Activated CD4-positive, CD25-positive, alpha-beta regulatory T cell treated with anti-CD3 and anti-CD28 coated beads, Interleukin-2, amount 50 U/mL, for 24 hours (primary cell): ENCODE results near the gene PADI3.

Experiments
- ATAC-seq, 2 donors: fragments of 150-1000 bp; cut with Tn5 transposase; one replicate each; pipeline ENCODE4 v1.10.0; 2021; ENCODE audit warnings: mild to moderate bottlenecking in 1 of 2, moderate library complexity in 1 of 2

PADI3 gene

DNA sequence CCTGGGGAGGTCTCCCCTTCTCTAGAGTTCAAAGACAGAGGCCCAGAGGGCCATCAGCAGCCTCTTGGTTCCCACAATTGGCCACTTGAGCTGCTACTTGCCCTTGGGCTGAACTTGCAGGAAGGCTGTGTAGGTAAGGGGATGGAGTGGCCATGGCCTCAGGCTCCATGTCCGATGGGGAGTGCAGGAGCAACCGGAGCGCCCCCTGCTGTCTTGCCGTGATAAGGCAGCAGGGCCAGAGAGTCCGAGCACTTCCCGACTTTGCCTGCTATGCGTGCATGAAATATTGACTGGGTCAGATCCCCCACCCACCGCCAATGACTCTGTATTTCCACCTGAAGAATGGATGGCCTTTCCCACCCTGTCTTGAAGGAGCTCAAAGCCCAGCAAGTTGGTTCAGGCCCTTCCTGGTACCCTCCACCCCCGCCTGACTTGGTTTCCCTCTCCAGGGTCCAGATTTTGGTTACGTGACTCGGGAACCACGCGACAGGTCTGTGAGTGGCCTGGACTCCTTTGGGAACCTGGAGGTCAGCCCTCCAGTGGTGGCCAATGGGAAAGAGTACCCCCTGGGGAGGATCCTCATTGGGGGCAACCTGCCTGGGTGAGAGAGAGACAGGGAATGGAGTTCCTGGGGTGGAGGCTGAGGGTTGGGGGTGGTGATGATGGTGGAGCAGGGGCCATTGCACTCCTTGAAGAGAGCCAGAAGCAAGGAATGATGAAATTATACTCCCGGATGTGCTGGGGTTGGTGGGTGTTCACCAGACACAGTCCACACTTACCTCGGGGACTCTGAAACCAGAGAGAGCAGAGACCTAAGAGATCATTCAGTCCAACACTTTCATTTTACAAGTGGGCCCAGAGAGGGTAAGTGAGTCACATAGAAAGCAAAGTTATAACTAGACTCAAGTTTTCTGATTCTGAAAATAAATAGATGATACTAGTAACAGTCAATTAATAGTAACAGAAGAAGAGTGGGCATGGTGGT lies 25.6 kb downstream of the PADI3 start:
- no peak for ATAC-seq

GRCh38 chr1:17276568-17276967 lies 27.7 kb downstream of the PADI3 start:
- ATAC-seq = no peak

DNA sequence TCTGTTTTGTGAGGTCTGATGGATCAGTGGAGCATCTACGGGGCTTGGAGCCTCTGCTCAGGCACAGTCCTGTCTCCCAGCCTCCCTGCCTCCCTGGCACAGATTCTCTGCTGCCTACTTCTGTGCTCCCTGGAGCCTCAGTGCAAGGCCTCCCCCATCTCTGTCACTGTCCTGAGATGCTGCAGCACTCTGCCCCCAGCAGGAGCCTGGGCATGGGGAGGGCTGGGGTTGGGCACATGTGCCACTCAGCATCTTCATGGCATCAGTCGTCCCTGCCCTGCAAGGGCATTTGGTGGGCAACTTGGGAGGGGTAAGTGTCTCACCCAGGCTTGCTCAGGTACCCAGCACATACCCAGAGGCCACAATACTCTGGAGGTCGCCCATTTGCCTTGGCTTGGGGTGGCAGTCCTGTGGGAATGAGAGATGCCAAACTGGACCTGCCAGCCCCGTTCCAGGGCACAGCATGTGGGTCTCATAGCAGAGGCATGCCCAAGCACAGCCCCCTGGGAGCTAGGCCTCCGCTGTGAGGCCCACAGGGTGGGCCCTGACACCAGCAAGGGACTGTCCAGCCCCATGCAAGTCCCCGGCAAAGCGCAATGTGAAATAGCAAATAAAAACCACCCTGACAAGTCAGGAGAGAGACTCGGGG lies 28.7 kb downstream of the PADI3 start:
- ATAC-seq = no peak

GRCh38 chr1:17278996-17279830 lies 30.3 kb downstream of the PADI3 start:
- ATAC-seq = no peak

DNA sequence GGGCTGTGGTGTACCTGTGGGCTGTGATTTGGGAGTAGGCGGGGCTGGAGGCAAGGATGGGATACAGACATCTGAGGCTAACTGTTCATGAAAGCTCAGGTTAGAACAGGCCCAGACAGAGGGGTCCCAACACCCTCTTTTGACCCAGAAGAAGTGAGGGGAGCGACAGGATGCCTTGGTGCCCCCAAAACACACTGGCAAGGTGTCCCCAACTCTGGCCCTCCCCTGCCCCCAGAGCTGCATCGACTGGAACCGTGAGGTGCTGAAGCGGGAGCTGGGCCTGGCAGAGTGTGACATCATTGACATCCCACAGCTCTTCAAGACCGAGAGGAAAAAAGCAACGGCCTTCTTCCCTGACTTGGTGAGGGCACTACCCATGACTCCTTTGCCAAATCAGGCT lies 31.5 kb downstream of the PADI3 start:
- ATAC-seq = no peak

- ATAC-seq = no peak
Observed at GRCh38 chr1:17280894-17281293, 32.0 kb downstream of the PADI3 start.

DNA sequence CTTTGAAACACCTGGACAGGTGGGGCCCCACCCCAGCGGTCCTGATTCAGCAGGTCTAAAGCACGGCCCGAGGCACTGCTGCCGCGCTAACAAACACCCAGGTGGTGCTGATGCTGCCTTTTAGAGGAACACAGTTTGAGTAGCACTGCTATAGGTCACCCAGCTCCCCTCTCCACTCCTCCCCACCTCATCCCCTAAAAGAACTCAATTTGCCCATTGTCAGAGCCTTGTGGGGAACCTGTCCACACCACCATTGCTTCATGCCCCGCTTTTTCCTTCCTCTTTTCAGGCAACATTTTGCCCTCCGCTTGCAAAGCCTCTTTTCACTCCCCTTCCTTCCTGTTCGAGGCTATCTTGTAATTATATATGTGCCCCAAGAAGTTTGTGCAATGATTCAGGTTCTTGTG lies 32.9 kb downstream of the PADI3 start:
- no peak for ATAC-seq

DNA sequence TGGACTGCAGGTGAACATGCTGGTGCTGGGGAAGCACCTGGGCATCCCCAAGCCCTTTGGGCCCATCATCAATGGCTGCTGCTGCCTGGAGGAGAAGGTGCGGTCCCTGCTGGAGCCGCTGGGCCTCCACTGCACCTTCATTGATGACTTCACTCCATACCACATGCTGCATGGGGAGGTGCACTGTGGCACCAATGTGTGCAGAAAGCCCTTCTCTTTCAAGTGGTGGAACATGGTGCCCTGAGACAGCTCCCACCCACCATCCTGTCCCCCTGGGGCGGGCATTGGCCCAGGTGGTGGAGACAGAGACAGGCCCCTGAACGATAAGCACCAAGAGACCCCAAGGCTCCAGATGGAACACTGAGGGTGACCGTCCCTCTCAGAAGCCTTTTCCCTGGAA lies 33.9 kb downstream of the PADI3 start:
- no peak for ATAC-seq

DNA sequence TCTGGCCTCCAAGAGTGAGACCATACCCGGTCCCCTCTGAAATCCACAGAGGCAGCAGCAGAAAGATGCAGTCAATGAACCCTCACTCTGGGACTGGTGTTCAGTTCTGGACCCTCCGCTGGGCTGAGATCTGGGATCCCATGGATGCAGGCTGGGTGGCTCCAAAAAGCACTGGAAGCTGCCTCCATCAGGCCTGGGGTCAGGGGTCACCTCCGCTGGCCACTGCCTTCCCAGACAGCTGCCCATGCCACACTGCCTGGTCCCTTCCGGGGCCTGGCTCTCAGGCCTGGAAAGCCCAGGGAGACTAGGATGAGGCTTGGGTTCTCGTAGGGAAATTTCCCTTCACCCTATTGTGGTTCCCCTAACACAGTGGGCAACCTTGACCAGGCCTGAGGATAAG lies 37.7 kb downstream of the PADI3 start:
- ATAC-seq = no peak

- ATAC-seq = no peak
Observed at GRCh38 chr1:17287130-17287776, 38.4 kb downstream of the PADI3 start.

- ATAC-seq = no peak
Observed at GRCh38 chr1:17289721-17290120, 40.8 kb downstream of the PADI3 start.

DNA sequence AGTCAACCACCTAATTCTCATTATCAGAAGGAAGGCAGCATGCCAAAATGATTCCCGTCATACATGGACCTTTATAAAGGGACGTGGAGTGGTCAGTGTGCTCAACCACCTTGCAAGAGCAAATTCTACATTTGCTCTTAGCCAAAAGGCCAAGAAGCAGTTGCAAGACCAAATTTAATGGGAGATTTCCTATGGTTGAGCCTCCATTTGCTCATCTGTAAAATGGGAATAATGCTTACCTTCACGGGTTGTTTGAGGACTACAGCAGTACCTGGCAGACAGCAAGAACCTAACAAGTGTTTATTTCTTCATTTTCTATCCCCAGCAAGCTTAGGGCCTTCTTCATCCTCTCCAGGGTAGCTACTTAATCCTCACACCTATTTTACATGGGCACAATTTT lies 41.7 kb downstream of the PADI3 start:
- no peak for ATAC-seq

- no peak for ATAC-seq
Observed at GRCh38 chr1:17292299-17293160, 43.6 kb downstream of the PADI3 start.

DNA sequence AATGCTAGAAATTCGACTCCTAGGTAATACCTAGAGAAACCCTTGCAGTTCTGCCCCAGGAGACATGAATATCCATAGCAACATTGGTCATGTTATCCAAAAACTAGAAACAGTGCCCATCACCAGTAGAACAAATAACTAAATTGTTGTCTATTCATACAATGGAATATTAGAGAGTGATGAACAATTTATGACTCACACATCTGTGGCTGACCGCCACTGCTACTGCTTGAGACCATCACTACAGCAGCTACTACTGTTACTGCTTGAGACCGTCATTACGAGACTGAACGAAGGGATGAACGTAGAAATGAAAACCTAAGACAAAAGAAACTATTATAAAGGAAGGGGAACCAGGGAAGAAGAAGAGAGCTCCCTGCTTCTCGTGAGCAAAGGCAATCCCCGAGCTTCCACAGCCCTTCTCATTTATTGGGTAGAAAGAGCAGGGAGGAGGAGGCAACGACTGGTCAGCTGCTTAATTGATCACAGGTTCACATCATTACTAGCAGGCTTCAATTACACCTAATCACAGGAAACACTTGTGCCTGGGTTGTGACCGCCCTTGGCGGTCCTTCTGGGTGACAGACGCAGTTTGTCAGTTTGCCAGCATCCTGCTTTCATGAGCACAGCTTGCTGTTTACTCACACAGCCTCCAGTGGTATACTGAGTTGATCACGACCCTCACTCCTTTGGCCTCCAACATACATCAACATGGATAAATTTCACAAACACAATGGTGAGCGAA lies 45.0 kb downstream of the PADI3 start:
- no peak for ATAC-seq

DNA sequence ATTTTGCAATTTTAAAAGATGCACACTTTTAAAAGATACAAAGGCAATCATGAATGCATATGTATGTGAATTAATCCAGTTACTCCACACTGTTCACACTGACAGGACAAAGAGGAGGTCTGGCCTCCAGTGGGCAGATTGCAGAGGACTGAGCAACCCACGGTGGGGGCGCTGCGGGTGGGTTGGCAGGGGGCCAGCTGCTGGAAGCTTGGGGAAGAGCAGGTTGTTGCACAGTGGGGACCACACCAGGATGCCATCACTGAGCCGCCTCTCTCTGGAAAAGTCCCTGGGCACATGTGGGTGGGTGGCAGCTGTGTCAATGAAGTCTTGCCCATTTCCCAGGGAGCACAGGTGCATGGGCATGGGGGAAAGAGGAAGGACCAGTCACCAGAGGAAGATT lies 46.4 kb downstream of the PADI3 start:
- ATAC-seq = no peak

DNA sequence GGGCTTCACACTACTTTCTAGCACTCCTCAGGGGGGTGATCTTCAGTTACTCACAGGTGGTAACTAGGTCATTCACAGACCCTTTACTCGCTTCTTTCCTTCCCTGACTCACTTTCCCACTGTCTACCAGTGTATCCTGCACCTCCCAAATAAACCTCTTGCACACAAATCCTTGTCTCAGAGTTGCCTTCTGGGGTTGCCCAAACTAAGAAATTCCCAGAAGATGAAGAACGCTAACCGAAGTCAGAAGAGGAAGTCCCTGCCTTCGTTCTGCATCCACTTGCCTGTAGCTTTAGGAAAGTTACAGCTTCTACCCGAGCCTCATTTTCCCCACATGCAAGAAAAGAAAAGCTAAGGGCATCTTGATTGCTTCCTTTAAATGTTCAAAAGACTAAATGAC lies 47.2 kb downstream of the PADI3 start:
- no peak for ATAC-seq

DNA sequence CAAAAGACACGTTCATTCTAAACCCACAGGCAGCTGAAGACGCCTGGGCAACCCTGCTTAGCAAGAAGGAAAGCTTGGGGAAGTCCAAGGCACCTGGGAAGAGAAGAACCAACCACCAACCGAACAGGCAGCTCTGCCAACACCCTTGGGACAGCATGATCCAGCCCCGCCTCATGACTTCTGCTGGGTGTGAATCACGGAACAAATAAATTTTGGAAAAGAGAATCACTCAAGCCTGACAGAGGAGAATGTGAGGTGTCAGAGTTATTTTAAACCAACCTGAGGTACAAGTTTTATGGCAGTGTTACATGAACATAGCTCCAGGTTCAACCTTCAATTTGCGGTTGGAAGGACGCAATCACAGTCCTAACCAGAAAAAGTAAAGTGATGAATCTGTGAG lies 49.1 kb downstream of the PADI3 start:
- ATAC-seq = no peak

DNA sequence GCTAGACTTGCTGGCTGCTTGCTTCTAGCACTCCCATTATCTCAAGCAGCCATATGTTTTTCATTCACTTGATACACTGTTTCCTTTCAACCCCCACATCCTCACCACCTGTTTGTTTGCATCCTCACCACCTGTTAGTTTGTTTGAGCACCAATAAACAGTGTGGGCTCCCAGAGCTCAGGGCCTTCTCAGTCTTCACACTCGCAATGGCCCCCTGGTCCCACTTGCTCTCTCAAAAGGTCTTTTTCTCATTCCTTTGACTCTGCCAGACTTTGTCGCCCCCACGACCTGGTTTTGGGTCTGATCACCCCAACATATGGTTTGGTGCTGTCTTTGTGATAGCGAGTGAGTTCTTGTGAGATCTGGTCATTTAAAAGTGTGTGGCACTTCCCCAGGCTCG lies 52.9 kb downstream of the PADI3 start:
- no peak for ATAC-seq

DNA sequence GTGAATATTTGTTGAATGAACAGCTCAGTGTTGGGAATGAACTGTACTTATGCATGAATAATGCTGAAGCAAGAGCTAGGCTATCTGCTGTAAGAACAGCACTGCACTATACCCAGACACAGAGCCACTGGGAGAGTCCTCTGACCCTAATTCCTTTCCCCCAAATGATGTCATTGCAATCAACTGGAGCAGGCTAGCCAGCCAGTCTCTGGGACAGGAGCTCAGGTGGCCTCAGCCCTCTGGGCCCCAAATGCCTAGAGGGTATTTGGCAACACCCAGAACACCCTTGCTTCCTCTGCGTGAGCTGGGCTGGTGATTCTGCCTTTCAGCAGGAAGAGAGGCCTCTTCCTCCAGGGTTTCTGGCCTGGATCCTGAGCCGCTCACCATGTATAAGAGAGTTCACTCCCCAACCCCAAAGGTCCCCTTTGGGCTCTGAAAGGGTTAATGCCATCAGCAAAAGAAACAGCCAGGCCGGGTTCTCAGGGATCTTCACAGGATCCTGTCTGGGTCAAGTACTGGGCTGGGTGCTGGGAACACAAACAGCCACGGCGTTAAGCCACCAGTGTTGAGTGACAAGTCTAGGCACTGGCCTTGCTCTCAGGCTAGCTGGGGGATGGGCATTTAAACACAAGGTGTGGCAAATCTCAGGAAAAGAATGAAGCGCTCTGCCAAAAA lies 55.4 kb downstream of the PADI3 start:
- ATAC-seq = no peak

DNA sequence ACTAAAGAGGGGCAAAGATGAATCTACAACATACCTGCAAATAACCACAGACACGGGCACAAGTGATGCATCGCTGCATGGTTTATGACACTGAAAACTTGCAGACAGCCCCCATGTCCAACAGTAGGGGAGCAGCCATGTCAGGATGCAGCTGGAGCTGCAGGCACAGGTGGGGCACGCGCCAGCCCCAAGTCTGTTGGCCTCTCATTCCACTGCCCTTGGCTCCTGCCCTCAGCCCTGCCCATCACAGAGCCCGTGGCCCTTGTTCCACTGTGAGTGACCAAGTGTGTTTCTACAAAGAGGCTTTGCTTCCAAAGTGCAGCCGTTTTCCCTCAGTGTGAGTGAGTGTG lies 55.9 kb downstream of the PADI3 start:
- no peak for ATAC-seq
